ENCODE results near the gene ADD1.
"Not testable (repeated sequence)": the region's sequence is repeated elsewhere in the genome, so short reads cannot be mapped to it uniquely, and the experiment has no call there.

Gene ADD1

DNA sequence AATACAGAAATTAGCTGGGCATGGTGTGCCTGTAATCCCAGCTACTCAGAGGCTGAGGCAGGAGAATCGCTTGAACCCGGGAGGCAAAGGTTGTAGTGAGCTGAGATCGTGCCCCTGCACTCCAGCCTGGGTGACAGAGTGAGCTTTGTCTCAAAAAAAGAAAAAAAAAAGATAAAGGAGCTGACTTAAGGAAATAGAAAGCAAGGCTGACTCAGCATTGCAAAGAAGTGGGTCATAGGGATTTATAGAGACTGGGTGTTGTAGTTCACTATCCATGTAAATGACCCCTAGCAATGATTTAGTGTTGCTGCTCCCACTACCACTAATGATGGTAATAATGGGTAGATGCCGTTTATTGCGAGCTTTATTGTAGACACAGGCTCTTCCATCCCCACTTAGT lies 47.6 kb downstream of the ADD1 start:
- DNase-seq: no peak

DNA sequence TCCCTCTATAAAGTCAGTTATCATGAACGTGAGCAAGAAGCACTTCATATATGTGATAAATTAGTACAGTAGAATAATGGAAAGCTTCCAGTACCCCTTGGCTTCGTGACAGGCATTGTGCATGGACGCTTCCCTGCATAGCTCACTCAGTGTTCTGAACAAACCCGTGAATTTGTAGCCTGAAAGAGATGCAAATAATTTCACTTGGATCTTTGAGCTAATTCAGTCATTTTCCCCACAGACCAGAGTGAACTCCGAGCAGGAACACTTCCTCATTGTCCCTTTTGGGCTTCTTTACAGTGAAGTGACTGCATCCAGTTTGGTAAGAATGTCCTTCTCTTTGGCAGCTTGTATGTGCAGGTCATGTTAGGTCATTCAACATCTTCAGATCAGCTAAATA lies 50.1 kb downstream of the ADD1 start:
- no peak for DNase-seq

DNA sequence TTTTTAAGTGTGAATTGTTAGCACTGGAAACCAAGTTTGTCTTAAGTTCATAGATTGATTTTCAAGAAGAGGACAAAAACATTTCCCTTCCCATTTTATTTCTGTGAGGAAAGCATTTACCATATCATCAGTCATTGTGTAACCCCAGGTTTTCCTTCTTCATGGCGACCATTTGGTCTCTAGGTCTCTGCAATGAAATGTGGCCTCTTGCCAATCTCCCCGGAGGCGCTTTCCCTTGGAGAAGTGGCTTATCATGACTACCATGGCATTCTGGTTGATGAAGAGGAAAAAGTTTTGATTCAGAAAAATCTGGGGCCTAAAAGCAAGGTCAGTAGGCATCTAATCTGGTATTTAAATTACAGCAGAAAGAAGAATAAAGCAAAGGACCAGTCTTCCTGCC lies 54.4 kb downstream of the ADD1 start:
- no peak for DNase-seq

DNA sequence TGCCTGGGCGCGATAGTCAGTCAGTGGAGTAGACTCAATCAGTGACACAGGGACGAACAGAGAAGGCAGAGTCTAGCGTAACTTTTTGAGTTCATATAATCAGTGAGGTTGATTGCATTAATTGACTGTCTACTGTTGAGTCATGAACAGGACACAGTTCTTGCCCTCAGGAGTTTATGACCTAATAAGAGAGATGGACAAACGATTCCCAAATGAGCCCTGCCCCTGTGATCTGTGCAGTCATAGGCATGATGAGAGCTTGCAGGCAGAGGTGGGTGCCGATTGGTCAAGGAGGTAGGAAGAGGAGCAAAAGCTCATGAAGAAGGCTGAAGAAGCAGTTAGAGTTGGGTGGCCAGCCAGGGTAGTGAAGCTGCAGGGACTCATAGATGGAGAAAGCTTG lies 57.1 kb downstream of the ADD1 start:
- no peak for DNase-seq

DNA sequence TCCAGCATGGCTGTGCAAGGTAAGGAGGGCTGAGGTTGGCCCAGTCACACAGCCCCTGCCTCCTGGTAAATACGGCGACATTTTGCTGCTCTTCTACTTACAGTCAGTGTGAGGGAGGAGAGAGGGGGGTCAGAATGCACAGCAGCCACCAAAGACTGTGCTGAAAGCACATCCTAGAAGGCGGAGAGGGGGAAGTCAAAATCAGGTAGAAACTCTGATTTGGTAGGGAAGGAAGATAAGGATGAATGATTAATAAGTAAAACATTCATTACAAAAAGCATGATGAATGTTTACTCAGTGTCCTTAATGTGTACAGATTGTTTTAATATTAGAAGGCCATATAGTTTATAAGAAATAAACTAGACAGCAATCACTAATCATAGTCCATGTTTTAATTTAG lies 57.5 kb downstream of the ADD1 start:
- no peak for DNase-seq

DNA sequence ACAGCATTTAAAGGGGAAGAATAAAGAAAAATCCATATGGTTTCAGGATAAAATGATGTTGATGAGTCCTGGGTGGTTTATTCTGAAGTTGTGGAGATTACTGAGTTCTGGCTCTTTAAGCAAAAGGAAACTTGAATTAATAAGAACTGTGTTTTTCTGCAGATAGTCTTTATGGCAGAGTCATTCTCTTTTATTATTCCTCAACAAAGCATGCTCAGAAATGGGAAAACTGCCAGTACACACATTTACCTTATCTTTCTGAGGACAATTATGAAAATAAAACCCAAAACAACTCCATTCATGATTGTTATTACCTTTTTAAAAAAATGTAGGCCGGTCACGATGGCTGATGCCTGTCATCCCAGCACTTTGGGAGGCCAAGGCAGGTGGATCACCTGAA lies 58.5 kb downstream of the ADD1 start:
- no peak for DNase-seq

DNA sequence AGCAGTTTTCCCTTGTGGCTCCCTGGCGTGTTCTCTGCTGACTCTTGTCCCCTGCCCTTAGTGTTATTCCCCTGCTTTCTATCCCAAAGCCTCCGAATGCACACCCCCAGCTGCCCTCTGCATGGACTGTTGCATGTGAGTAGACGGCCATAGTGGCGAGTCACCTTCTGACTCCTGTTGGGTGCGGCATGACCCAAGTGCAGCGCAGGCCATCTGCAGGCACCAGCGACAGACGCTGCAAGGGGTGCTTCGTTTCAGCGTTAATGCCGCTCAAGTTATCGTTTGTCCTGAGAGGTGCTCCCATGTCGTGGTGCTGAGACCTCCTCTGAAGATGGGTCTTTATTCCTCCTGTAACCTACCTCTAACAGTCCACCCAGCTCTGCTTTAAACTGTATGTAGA lies 61.9 kb downstream of the ADD1 start:
- DNase-seq: no peak

DNA sequence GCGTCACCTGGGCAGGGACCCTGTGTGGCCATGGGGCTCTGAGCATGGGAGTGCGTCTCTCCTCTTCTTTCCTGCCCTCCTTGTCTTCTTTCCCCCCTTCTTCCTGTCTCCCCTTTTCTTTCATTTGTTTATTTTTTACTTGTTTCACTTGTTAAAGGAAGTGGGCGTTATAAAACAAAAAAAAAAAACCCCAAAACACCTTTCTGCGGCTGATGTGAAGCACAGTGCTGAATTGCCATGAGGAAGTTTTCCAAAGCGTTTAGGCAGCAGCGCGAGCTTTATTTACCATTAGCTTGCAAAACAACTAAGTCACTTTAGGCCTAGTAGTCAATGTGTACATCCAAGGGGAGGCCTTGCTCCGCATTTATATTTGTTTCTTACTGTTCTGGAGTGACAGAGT lies 62.6 kb downstream of the ADD1 start:
- no peak for DNase-seq

DNA sequence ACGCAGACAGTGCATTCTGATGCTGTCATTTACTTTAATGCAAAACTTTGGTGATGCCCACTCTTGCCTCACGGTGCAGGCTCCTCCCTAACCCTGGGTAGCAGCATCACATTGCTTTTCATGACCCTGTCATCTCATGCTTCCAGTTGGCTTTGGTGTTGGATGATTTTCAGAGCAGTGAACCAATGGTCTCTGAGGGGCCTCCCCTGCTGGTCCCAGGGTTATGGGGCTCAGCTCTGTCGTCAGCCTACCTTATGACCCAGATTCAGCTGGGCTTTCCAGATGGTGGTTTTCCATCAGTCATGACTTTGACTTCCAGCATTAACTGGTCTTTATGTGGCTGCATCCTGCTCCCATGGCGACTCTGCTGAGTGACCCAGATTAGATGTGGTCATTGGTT lies 63.6 kb downstream of the ADD1 start:
- no peak for DNase-seq

DNA sequence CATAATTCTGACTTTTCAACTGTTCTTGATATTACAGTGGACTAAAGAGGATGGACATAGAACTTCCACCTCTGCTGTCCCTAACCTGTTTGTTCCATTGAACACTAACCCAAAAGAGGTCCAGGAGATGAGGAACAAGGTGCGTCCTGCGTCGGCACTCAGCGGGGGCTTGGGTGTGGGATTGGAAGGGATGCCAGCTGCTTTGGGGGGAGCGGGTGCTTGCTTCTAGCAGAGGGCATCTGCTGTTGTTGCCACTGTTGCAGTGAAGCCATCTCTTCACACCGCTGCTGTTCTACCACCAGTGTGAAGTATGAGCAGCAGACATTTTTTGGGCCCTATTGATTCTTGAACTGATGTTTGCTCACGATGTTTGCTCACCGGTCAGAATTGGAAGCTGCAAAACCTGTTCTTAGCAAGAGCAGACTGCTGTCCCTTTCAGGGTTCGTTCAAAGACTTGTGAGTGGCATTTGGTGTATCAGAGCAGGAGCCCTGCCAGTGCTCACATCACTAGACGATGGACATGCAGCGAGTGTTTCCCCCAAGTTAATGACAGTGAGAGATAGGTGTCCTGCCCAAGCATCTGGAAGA lies 64.2 kb downstream of the ADD1 start:
- no peak for DNase-seq

DNA sequence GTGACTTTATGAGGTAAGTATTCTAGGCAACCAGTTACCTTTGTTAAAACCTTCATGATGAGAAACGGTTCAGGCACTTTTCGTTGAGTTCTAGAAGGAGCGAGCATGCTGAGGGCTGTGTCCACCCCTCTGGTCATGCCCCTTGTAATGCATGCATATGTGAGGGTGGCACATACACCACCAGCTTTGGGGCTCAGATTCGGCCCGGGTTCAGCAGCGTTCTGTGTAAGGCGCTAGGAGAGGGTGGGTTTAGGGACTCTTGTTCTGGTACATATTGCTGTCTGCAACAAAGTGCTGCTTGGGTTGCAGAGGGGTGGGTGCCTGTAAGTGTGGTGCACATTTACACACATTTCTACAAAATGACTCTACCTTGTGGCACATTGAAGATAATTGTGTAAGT lies 65.0 kb downstream of the ADD1 start:
- DNase-seq: no peak

DNA sequence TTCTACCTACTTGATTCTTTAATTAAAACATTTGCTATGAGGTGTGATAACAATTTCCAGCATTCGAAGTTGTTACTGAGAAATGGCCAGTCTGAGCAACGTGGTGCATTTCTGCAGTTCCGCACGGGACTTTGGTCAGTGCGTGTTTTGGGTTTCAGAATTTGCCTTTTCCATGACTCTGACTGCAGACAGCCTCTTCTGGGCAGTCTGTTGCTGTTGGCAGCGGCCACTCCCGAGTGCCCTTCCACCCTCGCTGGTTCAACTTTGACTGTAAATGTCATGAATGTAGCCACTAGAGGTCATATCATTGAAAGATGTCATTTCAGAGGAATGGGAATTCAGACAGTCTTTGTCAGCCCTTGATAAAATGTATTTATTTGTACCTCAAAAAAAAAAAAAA lies 65.9 kb downstream of the ADD1 start:
- no peak for DNase-seq

DNA sequence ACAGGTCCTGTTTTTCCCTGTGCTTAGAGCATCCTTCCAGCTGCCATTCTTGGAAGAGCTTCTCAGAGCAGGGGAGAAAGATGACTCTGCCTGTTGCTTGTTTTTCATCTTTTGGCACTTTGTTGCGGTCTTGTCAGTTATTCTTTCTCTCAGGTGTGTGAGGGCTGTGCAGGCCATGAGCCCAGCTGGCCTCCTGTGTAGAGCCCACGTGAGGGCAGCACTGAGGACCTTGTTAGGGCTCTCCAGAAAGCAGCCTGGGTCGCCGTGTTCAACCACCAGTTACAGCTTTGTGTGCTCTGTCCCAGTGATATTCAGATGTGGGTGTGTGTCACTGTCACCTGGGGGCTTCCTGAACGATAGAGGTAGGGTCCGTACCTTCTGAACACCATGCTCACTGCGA lies 66.8 kb downstream of the ADD1 start:
- DNase-seq: no peak

DNA sequence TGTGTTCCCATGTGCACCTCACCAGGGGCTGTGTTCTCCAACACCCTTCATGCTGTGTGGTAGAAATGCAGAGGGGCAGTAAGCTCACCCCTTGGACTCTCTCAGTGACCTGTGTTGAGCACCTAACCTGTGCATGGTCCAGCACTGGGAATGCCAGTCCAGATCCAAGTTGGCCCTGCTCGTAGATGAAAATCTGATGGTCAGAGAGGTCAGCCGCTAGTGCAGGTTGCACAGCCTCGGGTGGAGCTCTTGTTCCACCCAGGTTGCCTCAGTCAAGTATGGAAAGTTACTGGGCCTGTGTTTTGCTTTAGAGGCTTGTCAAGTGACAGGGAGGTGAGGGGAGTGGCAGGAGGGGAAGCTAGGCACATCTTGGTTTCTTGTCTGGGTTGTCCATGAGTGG lies 68.2 kb downstream of the ADD1 start:
- no peak for DNase-seq

DNA sequence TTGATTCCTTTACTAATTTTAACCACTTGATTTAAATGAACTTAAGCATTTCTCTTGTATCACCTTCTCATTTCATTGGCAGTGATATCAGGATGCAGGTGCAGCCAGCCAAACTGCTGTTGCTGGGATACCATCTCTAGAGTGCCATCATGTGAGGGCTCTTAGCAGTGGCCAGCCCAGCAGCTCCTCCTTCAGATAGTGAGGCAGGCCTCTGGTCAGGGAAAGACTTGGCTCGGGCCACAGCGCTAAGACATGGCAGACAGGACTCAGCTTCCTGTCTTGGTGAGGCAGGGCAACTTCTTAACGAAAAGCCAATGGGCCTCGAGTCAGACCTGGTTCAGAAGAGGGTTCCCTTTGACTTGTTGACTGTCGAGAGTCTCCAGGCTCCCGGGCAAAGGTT lies 69.5 kb downstream of the ADD1 start:
- no peak for DNase-seq

DNA sequence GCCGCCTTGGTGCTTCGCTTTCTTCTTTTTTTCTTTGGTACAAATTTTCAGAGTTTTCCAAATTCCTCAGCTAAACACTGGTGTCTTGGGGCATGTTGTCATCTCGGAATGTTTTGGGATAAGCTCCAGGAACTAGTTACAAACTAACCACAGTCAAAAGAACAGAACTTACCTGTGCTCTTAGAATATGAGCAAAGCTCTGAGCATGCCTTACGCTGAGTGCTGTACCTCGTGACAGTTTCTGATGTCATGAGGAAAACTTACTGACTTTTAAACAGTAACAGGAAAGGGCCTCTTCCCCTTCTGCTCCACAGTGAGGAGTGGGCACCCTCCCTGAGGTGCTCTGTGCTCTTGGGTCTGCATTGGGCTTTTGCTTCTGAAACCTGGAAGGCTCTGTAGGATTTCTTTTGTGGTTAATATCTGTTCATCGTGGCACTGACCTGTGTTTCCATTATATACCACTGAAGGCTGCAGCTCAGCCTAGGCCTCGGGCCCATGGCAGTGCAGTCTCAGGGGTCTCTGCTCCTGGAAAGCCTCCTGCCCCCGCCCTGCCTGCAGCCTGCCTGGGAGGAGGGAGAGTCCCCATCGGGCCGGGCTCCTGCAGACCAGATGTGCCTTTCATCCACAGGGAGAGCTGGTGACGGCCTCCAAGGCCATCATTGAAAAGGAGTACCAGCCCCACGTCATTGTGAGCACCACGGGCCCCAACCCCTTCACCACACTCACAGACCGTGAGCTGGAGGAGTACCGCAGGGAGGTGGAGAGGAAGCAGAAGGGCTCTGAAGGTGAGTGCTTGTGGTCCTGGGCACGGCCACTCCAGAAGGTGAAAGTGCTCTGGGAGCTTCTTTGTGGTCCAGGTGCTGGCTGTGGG lies 70.8 kb downstream of the ADD1 start:
- DNase-seq: no peak

DNA sequence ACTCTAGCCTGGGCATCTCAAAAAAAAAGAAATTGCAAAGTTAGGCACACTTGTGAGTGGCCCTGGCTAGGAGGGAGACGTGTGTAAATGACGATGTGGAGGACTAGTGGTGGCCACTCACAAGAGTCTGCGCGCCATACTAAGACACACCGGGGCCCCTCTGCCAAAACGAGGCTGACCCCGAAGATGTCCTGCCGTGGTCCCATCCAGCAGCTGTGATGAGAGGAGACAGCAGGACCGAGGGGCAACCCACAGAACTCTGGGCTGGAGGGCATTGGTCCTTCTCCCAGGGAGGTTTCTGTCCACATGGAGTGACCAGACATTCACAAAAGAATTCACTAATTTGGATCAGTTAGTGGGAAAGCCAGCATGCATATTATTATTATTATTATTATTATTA lies 72.1 kb downstream of the ADD1 start:
- no peak for DNase-seq

DNA sequence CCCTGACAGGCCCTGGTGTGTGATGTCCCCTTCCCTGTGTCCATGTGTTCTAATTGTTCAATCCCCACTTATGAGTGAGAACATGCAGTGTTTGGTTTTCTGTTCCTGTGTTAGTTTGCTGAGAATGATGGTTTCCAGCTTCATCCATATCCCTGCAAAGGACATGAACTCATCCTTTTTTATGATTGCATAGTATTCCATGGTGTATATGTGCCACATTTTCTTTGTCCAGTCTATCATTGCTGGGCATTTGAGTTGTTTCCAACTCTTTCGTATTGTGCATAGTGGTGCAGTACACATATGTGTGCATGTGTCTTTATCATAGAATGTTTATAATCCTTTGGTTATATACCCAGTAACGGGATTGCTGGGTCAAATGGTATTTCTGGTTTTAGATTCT lies 73.1 kb downstream of the ADD1 start:
- DNase-seq: not testable (repeated sequence)

DNA sequence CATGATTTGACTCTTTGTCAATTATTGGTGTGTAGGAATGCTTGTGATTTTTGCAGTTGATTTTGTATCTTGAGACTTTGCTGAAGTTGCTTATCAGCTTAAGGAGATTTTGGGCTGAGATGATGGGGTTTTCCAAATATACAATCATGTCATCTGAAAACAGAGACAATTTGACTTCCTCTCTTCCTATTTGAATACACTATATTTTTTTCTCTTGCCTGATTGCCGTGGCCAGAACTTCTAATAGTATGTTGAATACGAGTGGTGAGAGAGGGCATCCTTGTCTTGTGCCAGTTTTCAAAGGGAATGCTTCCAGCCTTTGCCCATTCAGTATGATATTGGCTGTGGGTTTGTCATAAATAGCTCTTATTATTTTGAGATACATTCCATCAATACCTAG lies 74.7 kb downstream of the ADD1 start:
- not testable (repeated sequence) for DNase-seq

DNA sequence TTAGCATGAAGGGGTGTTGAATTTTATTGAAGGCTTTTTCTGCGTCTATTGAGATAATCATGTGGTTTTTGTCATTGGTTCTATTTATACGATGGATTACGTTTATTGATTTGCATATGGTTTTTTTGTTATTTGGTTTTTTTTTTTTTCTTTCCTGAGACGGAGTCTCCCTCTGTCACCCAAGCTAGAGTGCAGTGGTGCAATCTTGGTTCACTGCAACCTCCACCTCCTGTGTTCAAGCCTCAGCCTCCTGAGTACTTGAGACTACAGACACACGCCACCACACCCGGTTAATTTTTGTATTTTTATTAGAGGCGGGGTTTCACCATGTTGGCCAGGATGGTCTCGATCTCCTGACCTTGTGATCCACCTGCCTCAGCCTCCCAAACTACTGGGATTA lies 75.1 kb downstream of the ADD1 start:
- not testable (repeated sequence) for DNase-seq

DNA sequence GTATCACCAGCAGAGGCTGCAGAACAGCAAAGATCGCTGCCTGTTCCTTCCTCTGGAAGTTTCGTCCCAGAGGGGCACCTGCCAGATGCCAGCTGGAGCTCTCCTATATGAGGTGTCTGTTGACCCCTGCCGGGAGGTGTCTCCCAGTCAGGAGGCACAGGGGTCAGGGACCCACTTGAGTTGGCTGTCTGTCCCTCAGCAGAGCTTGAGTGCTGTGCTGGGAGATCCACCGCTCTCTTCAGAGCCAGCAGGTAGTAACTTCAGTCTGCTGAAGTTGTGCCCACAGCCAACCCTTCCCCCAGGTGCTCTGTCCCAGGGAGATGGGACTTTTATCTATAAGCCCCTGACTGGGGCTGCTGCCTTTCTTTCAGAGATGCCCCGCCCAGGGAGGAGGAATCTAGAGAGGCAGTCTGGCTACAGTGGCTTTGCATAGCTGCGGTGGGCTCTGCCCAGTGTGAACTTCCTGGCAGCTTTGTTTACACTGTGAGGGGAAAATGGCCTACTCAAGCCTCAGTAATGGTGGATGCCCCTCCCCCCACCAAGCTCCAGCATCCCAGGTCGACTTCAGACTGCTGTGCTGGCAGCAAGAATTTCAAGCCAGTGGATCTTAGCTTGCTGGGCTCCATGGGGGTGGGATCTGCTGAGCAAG lies 78.9 kb downstream of the ADD1 start:
- DNase-seq: not testable (repeated sequence)

DNA sequence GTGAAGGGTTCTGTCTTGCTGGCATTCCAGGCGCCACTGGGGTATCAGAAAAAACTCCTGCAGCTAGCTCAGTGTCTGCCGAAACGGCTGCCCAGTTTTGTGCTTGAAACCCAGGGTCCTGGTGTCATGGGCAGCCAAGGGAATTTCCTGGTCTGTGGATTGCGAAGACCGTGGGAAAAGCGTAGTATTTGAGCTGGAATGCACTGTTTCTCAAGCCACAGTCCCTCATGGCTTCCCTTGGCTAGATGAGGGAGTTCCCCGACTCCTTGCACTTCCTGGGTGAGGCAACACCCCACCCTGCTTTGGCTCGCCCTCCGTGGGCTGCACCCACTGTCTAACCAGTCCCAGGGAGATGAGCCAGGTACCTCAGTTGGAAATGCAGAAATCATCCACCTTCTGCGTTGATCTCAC lies 79.5 kb downstream of the ADD1 start:
- no peak for DNase-seq

DNA sequence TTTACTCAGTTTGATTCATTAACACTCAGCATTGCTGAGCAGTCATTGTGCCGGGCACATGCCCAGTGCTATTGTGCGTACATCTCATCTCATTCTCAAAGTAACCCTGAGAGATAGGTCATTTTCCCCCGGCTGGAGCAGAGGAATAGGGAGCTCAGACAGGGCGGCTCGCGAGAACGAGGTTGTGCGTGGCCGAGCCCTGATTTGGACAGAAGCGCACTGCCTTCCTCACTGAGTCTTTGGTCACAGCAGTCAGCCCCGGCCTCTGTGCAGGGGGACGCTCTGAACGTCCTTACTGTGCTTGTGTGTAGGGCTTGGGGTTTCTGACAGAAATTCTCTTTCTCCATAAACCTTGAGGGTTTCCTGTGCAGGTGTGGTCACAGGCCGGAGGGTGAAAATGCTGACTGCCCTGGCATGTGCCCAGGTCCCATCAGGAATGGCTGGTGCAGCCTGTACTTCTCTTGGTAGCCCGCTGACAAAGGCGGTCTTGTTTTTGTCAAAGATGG lies 80.1 kb downstream of the ADD1 start:
- DNase-seq: no peak

DNA sequence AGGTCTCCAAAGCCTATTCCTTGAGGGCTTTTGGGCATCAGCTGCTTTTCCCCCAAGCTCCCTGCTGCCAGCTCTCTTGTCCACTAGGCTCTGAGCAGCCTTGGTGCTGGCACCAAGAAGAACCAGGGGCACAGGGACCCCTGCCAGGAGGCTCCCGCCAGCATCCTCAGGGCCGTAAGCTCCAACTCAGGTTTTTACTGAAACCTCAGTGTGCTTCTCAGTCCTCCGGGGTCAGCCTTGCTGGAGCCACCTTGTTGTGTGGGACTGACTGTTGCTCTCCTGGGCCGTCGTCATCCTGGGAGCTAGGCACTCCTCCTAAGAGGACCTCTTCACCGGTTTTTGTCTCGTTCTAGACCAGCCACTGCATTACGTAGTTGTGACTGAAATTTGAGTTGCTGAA lies 80.6 kb downstream of the ADD1 start:
- DNase-seq: peak; percentile 21
